K562 (cell line): ENCODE data around the gene RPS6KL1. TPM values are rescaled to one million over a fixed set of nuclear protein-coding genes. Genes with fewer than 3 reads are reported as not detected.
A peak's percentile ranks its signal among the peaks of the same experiment; 100 is the strongest.

Source experiments
- ATAC-seq: fragments of 200-7000 bp; cut with Tn5 transposase; 3 replicates; pipeline ENCODE4 v1.9.1; 2020; ENCODE audit warnings: moderate library complexity
- BruUV-seq: library from RNA; stranded (reverse); fragments of 400-500 nt; replicated peaks from 2 replicates; lab custom pipeline; 2021; lab: Mats Ljungman, UMichigan
- CTCF ChIA-PET: fragments of 300-600 bp; formaldehyde crosslinking; extraction: SDS; loops from one replicate; lab custom pipeline; 2021; ENCODE audit warnings: low intra/inter-chr PET ratio; lab: Yijun Ruan, JAX
- POLR2A ChIA-PET: fragments of 300-600, 350-650 bp; sonication (Branson Sonifier 250); formaldehyde crosslinking; extraction: SDS; loops from one replicate; lab custom pipeline; 2021; ENCODE audit warnings: antibody characterized with exemption, inconsistent platforms; lab: Yijun Ruan, JAX
- DNase-seq, 4 experiments: peaks; one replicate each; pipeline versions ENCODE4 v3.0.0 to v3.0.0-alpha.2; 2011 to 2018; ENCODE audit warnings: low spot score in 3 of 4, mixed read lengths in 3 of 4; ENCODE audit errors: extremely low read depth in 1 of 4
- FAIRE-seq: peaks from 2 replicates; lab custom pipeline; 2011; peaks lifted over from hg19 to GRCh38; lab: Jason Lieb, UNC
- H2AFZ ChIP-seq: 2 replicates; pipeline ENCODE4 v1.6.0; 2011; ENCODE audit warnings: low read depth, low read length, control low read depth, inconsistent platforms
- H3K27ac ChIP-seq: fragments of 200-600 bp; 3 replicates; pipeline ENCODE4 v1.8.0; 2011; ENCODE audit warnings: low read depth, mild to moderate bottlenecking, control low read depth, inconsistent platforms, low read length, moderate library complexity, mixed read lengths; ENCODE audit errors: extremely low read depth
- H3K27me3 ChIP-seq, 2 experiments: fragments of 300-600 bp in 1 of 2; 2 replicates in 1 of 2; 3 replicates in 1 of 2; pipeline versions ENCODE4 v1.6.0 to v1.8.0; 2011; ENCODE audit warnings: inconsistent platforms in 2 of 2, low read length in 2 of 2, mild to moderate bottlenecking in 1 of 2, mixed read lengths in 1 of 2, moderate library complexity in 1 of 2; ENCODE audit not compliant: control insufficient read depth in 2 of 2, insufficient read depth in 2 of 2
- H3K36me3 ChIP-seq: fragments of 300-600 bp; 3 replicates; pipeline ENCODE4 v1.8.0; 2011; ENCODE audit warnings: mild to moderate bottlenecking, low read length, inconsistent platforms; ENCODE audit not compliant: control insufficient read depth, insufficient read depth
- H3K4me1 ChIP-seq, 2 experiments: fragments of 200-600 bp in 1 of 2; replicated peaks in 1 of 2; 2 replicates in 1 of 2; 3 replicates in 1 of 2; pipeline versions ENCODE4 v1.5.1 to v1.8.0; 2011; ENCODE audit warnings: inconsistent platforms in 2 of 2, low read length in 2 of 2, mild to moderate bottlenecking in 1 of 2, mixed read lengths in 1 of 2, moderate library complexity in 1 of 2; ENCODE audit not compliant: control insufficient read depth in 2 of 2, insufficient read depth in 2 of 2
- H3K4me2 ChIP-seq: 2 replicates; pipeline ENCODE4 v1.6.1; 2011; ENCODE audit warnings: low read length, control low read depth, inconsistent platforms, mixed read lengths; ENCODE audit not compliant: insufficient read depth
- H3K4me3 ChIP-seq: fragments of 200-600 bp; sonication (generic), shearing (Covaris generic); 2 replicates; pipeline ENCODE4 v1.5.1; 2016; ENCODE audit warnings: control low read depth, inconsistent platforms
- H3K79me2 ChIP-seq: fragments of 200-600 bp; 3 replicates; pipeline ENCODE4 v1.8.0; 2011; ENCODE audit warnings: low read length, inconsistent platforms; ENCODE audit not compliant: control insufficient read depth, insufficient read depth
- H3K9ac ChIP-seq, 2 experiments: 2 replicates each; pipeline versions ENCODE4 v1.6.0 to v1.6.1; 2011; ENCODE audit warnings: low read depth in 2 of 2, low read length in 2 of 2, control low read depth in 1 of 2, inconsistent platforms in 1 of 2, mild to moderate bottlenecking in 1 of 2, mixed read lengths in 1 of 2; ENCODE audit not compliant: insufficient read depth in 1 of 2
- H3K9me1 ChIP-seq: one replicate; pipeline ENCODE4 v1.6.0; 2011; ENCODE audit warnings: inconsistent platforms, mild to moderate bottlenecking, low read length, moderate library complexity; ENCODE audit not compliant: control insufficient read depth, insufficient read depth
- H3K9me3 ChIP-seq: replicated peaks from 2 replicates; pipeline ENCODE4 v1.5.1; 2011; ENCODE audit warnings: low read depth, low read length, inconsistent platforms; ENCODE audit not compliant: control insufficient read depth, insufficient read depth
- H4K20me1 ChIP-seq: replicated peaks from 2 replicates; pipeline ENCODE4 v1.6.1; 2011; ENCODE audit warnings: low read length, inconsistent platforms, mixed read lengths; ENCODE audit not compliant: control insufficient read depth, insufficient read depth
- CBX3 ChIP-seq, 2 experiments: IDR thresholded peaks; 1 replicate in 1 of 2; 2 replicates in 1 of 2; pipeline ENCODE4 v1.6.1; 2012; ENCODE audit warnings: inconsistent platforms in 2 of 2, low read length in 2 of 2, borderline replicate concordance in 1 of 2, control low read depth in 1 of 2
- CBX5 ChIP-seq: IDR thresholded peaks from 2 replicates; pipeline ENCODE4 v1.6.1; 2014; ENCODE audit warnings: low read depth, borderline replicate concordance
- ESRRB ChIP-seq: fragments of 250-450 bp; sonication (Bioruptor Pico); IDR thresholded peaks from 2 replicates; pipeline ENCODE4 v1.5.0; 2020; ENCODE audit warnings: mild to moderate bottlenecking, moderate library complexity, borderline replicate concordance
- FOXK1 ChIP-seq: sonication (generic); formaldehyde crosslinking; IDR thresholded peaks from 2 replicates; pipeline ENCODE4 v1.8.0; 2022; ENCODE audit warnings: missing genetic modification reagents, mild to moderate bottlenecking, borderline replicate concordance
- KLF10 ChIP-seq: fragments of 250-450 bp; sonication (Bioruptor Pico); IDR thresholded peaks from 2 replicates; pipeline ENCODE4 v1.6.1; 2021; ENCODE audit warnings: matching md5 sums
- MYC ChIP-seq, 2 experiments: fragments of 250-450 bp in 1 of 2; sonication (Bioruptor Pico) in 1 of 2; IDR thresholded peaks; 2 replicates each; pipeline versions ENCODE4 v1.5.1 to v1.6.1; 2012 to 2021; ENCODE audit warnings: low read depth in 2 of 2, borderline replicate concordance in 1 of 2, improper control_type of control experiment in 1 of 2, low read length in 1 of 2, mild to moderate bottlenecking in 1 of 2, moderate library complexity in 1 of 2
- MYNN ChIP-seq, 2 experiments: sonication (generic); formaldehyde crosslinking in 1 of 2; IDR thresholded peaks; 2 replicates each; pipeline versions ENCODE4 v1.5.0 to v1.6.1; 2016 to 2020; ENCODE audit warnings: antibody characterized with exemption in 1 of 2, missing genetic modification reagents in 1 of 2
- NFE2 ChIP-seq: IDR thresholded peaks from 2 replicates; pipeline ENCODE4 v1.6.1; 2014; ENCODE audit warnings: antibody characterized with exemption, low read depth
- NFXL1 ChIP-seq: fragments of 450-650 bp; formaldehyde crosslinking; IDR thresholded peaks from 2 replicates; pipeline ENCODE4 v1.4.0; 2021; ENCODE audit warnings: mild to moderate bottlenecking
- PYGO2 ChIP-seq: fragments of 450-650 bp; IDR thresholded peaks from 2 replicates; pipeline ENCODE4 v1.6.1; 2016; ENCODE audit warnings: mild to moderate bottlenecking, missing genetic modification characterization, moderate library complexity, missing compliant biosample characterization
- RNF2 ChIP-seq: sonication (generic); IDR thresholded peaks from 2 replicates; pipeline ENCODE4 v1.6.1; 2016
- SFPQ ChIP-seq: fragments of 200-400 bp; formaldehyde crosslinking; IDR thresholded peaks from 2 replicates; pipeline ENCODE4 v1.6.1; 2017; ENCODE audit warnings: mild to moderate bottlenecking, low read depth, low read length, moderate library complexity
- SIN3A ChIP-seq, 2 experiments: fragments of 150-350 bp in 1 of 2; IDR thresholded peaks; 2 replicates each; pipeline ENCODE4 v1.6.1; 2011 to 2016; ENCODE audit warnings: borderline replicate concordance in 2 of 2, low read depth in 2 of 2, low read length in 2 of 2, mild to moderate bottlenecking in 2 of 2, moderate library complexity in 2 of 2; ENCODE audit not compliant: control insufficient read depth in 1 of 2
- TRIM28 ChIP-seq: fragments of 450-650 bp; IDR thresholded peaks from 2 replicates; pipeline ENCODE4 v1.6.1; 2017
- ZKSCAN8 ChIP-seq: fragments of 200-800 bp; sonication (Bioruptor generic); IDR thresholded peaks from 2 replicates; pipeline ENCODE4 v1.6.1; 2016; ENCODE audit warnings: missing genetic modification characterization, missing compliant biosample characterization
- ZNF253 ChIP-seq: fragments of 250-450 bp; sonication (Bioruptor Pico); conservative IDR thresholded peaks from 2 replicates; pipeline ENCODE4 v1.6.1; 2021; ENCODE audit warnings: mild to moderate bottlenecking
- WGBS: fragments of 100-300 bp; shearing (Covaris generic); methylation state at CpG from one replicate; pipeline ENCODE4 v1.1.6; 2016; ENCODE audit warnings: low coverage, mixed read lengths; ENCODE audit not compliant: insufficient coverage; ENCODE audit errors: missing lambda C conversion rate; 5-methylcytosine and 5-hydroxymethylcytosine counted together
- in situ Hi-C: fragments of 300-500 bp; cut with MboI; formaldehyde crosslinking; loops from 4 replicates; pipeline ENCODE4 v1.15.0; 2018; ENCODE audit warnings: inconsistent platforms, mixed read lengths
- intact Hi-C: fragments of 100-400 bp; cut with micrococcal nuclease; formaldehyde crosslinking; loops from 2 replicates; pipeline ENCODE4 v1.14.2; 2022
- polyA plus RNA-seq, 8 experiments: library from polyadenylated mRNA; depleted of rRNA in 4 of 8; stranded (reverse) in 5 of 8; unstranded in 3 of 8; fragments of >200 nt; fragmentation: Nextera tagmentation in 2 of 8; fragmentation: Illumina TruSeq in 1 of 8; extraction: Ambion mirVana in 2 of 8; extraction: Trizol in 1 of 8; gene quantifications; 2 replicates each; pipeline versions ENCODE4 v1.2.1 to v1.2.3, GENCODE V29; 2011 to 2014; ENCODE audit warnings: inconsistent platforms in 1 of 8, missing spikeins in 1 of 8
- total RNA-seq, 7 experiments: library from RNA; depleted of rRNA in 6 of 7; stranded (reverse); fragments of >200 nt in 6 of 7; fragmentation: Illumina TruSeq in 2 of 7; extraction: Trizol in 2 of 7; gene quantifications; 2 replicates each; pipeline versions ENCODE4 v1.2.1 to v1.2.3, GENCODE V29; 2011 to 2021; ENCODE audit warnings: low replicate concordance in 1 of 7

RPS6KL1 gene
- total and polyA plus RNA-seq, 9 of the 15 experiments (the other 6 are each of a cell fraction or from before 2014, with no cell fraction given): 0.91 to 15.5 (median 8.1) TPM

- TF ChIP-seq SFPQ (no peak), KLF10 (no peak), ZKSCAN8 (CRISPR knock-in tag) (no peak)
These were observed 54.3 kb downstream of the RPS6KL1 start (continued) for GRCh38 chr14:74868739-74869138.

- no peaks in the 10 kb centered on the region for H3K79me2 ChIP-seq
- no peaks in the 10 kb centered on the region for H4K20me1 ChIP-seq
- H3K27me3 ChIP-seq: no peaks in the 10 kb centered on the region
- H2AFZ ChIP-seq: 0 out of 2 replicates have a peak overlapping the region, but pooled peaks have one; percentile 45
- ATAC-seq (no peak; the same call in 2 of the 3 replicates), FAIRE-seq (no peak), DNase-seq (no peak)
- intact Hi-C loops: no loop called here
- no peak overlapping the region for H3K4me2 ChIP-seq
- H3K27ac ChIP-seq: no peak overlapping the region
- H3K4me3 ChIP-seq: no peak overlapping the region
- ChIA-PET POLR2A (interaction anchor here (0.6 to 1.4 kb wide), 4 partner anchors 11 to 37 kb away, joined by 3 to 4 read pairs (median 3); no protein-coding TSS in a partner anchor), CTCF (no interaction called here)
- BruUV-seq: no TSS peak
- no peak overlapping the region for H3K9ac ChIP-seq
- no peaks in the 10 kb centered on the region for H3K9me3 ChIP-seq
- 9% methylated on average over 5 of the region's 5 CpGs for WGBS
- no peaks in the 10 kb centered on the region; a peak in 1 of 5 replicates for H3K4me1 ChIP-seq
- H3K9me1 ChIP-seq: no peaks in the 10 kb centered on the region
- no peaks in the 10 kb centered on the region for H3K36me3 ChIP-seq
- in situ Hi-C loops: loop anchor here (10.0 kb wide), 1 partner anchor 437 kb away; no protein-coding TSS in a partner anchor
- TF ChIP-seq ESRRB (CRISPR knock-in tag): no peak
- TF ChIP-seq NFE2: no peak
- no peak for TF ChIP-seq TRIM28
- TF ChIP-seq CBX5: no peak
- no peak for TF ChIP-seq MYNN (IDR thresholded peaks at IDR 0.05)
- TF ChIP-seq MYNN (CRISPR knock-in tag; IDR thresholded peaks at IDR 0.05): no peak
- TF ChIP-seq NFXL1: no peak
- TF ChIP-seq PYGO2: no peak
- no peak for TF ChIP-seq FOXK1 (CRISPR knock-in tag)
- TF ChIP-seq RNF2: no peak
- TF ChIP-seq CBX3 (IDR thresholded peaks at IDR 0.05; ENCODE audit: borderline replicate concordance in 1 of 2, low read length in 2 of 2): no peak
- no peak for TF ChIP-seq MYC (IDR thresholded peaks at IDR 0.05; ENCODE audit: low read depth, low read length)
- no peak for TF ChIP-seq MYC (CRISPR knock-in tag; IDR thresholded peaks at IDR 0.05; ENCODE audit: borderline replicate concordance, low read depth)
- TF ChIP-seq ZNF253 (CRISPR knock-in tag): no peak
- TF ChIP-seq SIN3A (IDR thresholded peaks at IDR 0.05; ENCODE audit: borderline replicate concordance in 2 of 2, control insufficient read depth in 1 of 2, low read depth in 2 of 2, low read length in 2 of 2): no peak
These were observed 55.4 kb downstream of the RPS6KL1 start for GRCh38 chr14:74867673-74868072.
